Stimulated activated memory B cell treated with anti-CD40 and anti-IgM and Interleukin-4, amounts not matched to agents 10 μg/mL and 1 μg/mL and 100 μg/mL, for 72 hours (primary cell): ENCODE results near the gene CACFD1.

Experiments
- ATAC-seq: fragments of 150-1000 bp; cut with Tn5 transposase; 2 replicates; pipeline ENCODE4 v1.10.0; 2021
- H3K27ac Mint-ChIP-seq: one replicate; pipeline ENCODE4 v1.8.0; 2022; ENCODE audit warnings: mild to moderate bottlenecking, mixed read lengths
- H3K27me3 Mint-ChIP-seq: one replicate; pipeline ENCODE4 v1.8.0; 2022; ENCODE audit warnings: mixed read lengths
- H3K36me3 Mint-ChIP-seq: one replicate; pipeline ENCODE4 v1.8.0; 2022; ENCODE audit warnings: mixed read lengths
- H3K4me1 Mint-ChIP-seq: one replicate; pipeline ENCODE4 v1.8.0; 2022; ENCODE audit warnings: mixed read lengths
- H3K4me3 Mint-ChIP-seq: one replicate; pipeline ENCODE4 v1.8.0; 2022; ENCODE audit warnings: mild to moderate bottlenecking, moderate library complexity, mixed read lengths
- H3K9me3 Mint-ChIP-seq: one replicate; pipeline ENCODE4 v1.8.0; 2022; ENCODE audit warnings: mixed read lengths

The CACFD1 gene

GRCh38 chr9:133459476-133460404 lies at the start of gene CACFD1:
Gene CACFD1 (plus strand): TSS chr9:133459978. CDS start chr9:133460067, 89 bp downstream.
- Mint-ChIP-seq H3K9me3 (no peaks in the 10 kb centered on the region), H3K4me3 (peak within 1 kb of the TSS; percentile 94), H3K27ac (peak within 1 kb of the TSS; percentile 97), H3K36me3 (peaks cover 9% of the 10 kb centered on the region), H3K4me1 (peaks cover 42% of the 10 kb centered on the region), H3K27me3 (peaks cover 18% of the 10 kb centered on the region)
- peak; percentile 88 for ATAC-seq

- Mint-ChIP-seq H3K36me3 (peaks cover 54% of the 10 kb centered on the region), H3K4me3 (peak overlapping the region; percentile 44), H3K4me1 (peaks cover 63% of the 10 kb centered on the region), H3K9me3 (peaks cover 5% of the 10 kb centered on the region), H3K27ac (peak overlapping the region; percentile 99), H3K27me3 (no peaks in the 10 kb centered on the region)
- no peak for ATAC-seq
These were observed 44.6 kb upstream of the CACFD1 start for GRCh38 chr9:133415170-133415569.

- peak; percentile 86 for ATAC-seq
- H3K4me1 Mint-ChIP-seq, result peaks cover 76% of the 10 kb centered on the region
- peaks cover 5% of the 10 kb centered on the region for H3K9me3 Mint-ChIP-seq
- peak within 1 kb of the TSS; percentile 93 for H3K4me3 Mint-ChIP-seq
- peaks cover 34% of the 10 kb centered on the region for H3K36me3 Mint-ChIP-seq
- H3K27ac Mint-ChIP-seq, result peak within 1 kb of the TSS; percentile 99
- no peaks in the 10 kb centered on the region for H3K27me3 Mint-ChIP-seq
These were observed 42.0 kb upstream of the CACFD1 start, which contains the start of gene REXO4 for GRCh38 chr9:133417541-133418461. Gene REXO4 (minus strand): TSS chr9:133418010. CDS start chr9:133417844, 166 bp downstream.

GRCh38 chr9:133419005-133419404 lies 40.8 kb upstream of the CACFD1 start:
- H3K4me1 Mint-ChIP-seq, result peaks cover 71% of the 10 kb centered on the region

DNA sequence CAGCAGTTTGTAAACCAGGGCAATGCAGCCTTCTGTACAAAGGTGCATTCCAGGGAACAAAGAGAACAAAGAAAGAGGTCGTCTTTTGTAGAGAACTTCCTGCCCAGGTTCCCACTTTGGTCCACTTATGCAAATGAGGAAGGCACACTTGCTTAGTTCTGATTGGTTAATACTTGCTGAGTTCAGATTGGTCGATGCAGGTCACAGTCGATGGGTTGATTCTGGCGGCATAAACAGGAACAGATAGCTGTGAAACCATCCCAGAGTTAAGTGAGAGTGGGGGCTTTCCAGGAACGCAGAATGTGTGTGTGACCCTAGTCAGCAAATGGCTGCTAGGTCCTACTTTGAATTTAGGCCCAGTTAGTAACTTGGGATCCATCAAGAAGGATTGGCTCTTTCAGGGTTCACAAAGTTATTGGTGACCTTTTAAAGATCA lies 39.4 kb upstream of the CACFD1 start:
- Mint-ChIP-seq H3K4me1 (peaks cover 57% of the 10 kb centered on the region), H3K27me3 (peaks cover 13% of the 10 kb centered on the region), H3K36me3 (peaks cover 10% of the 10 kb centered on the region), H3K9me3 (peaks cover 5% of the 10 kb centered on the region), H3K4me3 (no peak overlapping the region), H3K27ac (peak overlapping the region; percentile 87)
- peak; percentile 72 for ATAC-seq

More at GRCh38 chr9:133419005-133419404, 40.8 kb upstream of the CACFD1 start:
- peak overlapping the region; percentile 99 for H3K27ac Mint-ChIP-seq
- H3K36me3 Mint-ChIP-seq, result peaks cover 24% of the 10 kb centered on the region
- peak overlapping the region; percentile 93 for H3K4me3 Mint-ChIP-seq
- no peaks in the 10 kb centered on the region for H3K27me3 Mint-ChIP-seq
- peaks cover 5% of the 10 kb centered on the region for H3K9me3 Mint-ChIP-seq
- no peak for ATAC-seq

DNA sequence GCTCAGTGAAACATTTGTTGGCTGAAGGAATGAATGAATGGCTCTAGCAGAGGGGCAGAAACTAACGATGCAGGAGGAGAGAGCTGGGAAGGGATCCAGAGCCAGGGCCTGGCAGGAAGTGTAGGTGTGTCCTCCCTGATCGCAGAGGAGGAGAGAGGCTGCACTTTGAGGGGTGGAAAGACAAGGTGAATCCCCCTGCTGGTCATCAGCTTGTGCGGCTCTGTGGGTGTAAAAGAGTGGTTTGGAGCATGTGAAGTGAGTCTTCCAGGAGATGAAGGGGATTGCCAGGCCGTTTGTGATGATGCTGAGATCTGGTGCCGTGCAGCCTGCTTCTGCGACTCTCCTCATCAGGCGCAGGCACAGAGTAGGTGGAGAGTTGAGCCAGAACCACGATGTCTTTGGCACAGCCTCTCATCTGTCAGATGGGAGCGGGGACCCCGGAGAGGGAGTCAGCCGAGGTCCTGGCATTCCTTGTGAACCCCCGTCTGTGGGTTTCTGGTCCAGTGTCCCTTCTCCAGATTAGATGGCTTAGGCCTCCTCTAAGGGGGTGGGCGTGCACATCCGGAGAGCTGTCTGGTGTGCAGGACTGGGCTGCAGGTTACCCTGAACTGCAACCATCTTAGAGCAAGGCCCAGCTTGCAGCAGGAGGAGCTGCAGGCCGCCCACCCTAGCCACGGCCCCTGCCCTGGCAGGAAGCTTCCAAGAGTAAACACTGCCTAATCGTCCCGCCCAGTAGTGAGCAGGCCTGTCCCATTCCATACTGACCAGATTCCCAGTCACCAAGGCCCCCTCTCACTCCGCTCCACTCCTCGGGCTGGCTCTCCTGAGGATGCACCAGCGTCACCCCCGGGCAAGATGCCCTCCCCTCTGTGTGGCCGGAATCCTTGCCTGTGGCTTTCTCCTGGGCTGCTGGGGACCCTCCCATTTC lies 37.9 kb upstream of the CACFD1 start, which contains the start of gene ADAMTS13:
ADAMTS13 (plus strand) TSS at position 753 of the 928 bp plus-strand sequence; CDS start at position 830, 77 bp downstream.
- Mint-ChIP-seq H3K4me1 (peaks cover 43% of the 10 kb centered on the region), H3K27ac (peak within 1 kb of the TSS; percentile 87), H3K27me3 (peaks cover 20% of the 10 kb centered on the region), H3K4me3 (peak within 1 kb of the TSS; percentile 4), H3K9me3 (peaks cover 5% of the 10 kb centered on the region), H3K36me3 (peaks cover 10% of the 10 kb centered on the region)
- peak; percentile 73 for ATAC-seq

DNA sequence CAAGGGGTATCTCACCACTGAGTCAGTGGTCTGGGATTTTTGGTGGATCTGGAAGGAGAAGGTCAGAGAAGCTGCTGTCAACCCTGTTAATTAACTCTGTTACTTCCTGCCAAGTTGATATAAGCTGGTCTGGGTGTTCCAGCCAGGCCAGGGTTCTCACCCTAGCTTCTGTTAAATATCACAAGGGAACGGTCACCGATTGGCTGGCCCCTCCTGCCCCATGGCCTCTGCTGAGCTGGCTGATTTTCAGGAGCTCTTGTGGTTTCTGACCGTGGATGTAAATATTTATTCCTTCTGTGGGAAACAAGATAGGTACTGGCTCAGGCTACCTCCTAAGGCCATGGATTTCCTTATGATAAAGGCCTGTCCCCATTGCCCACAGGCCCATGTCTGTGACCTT lies 36.6 kb upstream of the CACFD1 start:
- Mint-ChIP-seq H3K4me3 (no peak overlapping the region), H3K27ac (peak overlapping the region; percentile 87), H3K27me3 (peaks cover 20% of the 10 kb centered on the region), H3K9me3 (peaks cover 5% of the 10 kb centered on the region), H3K36me3 (peaks cover 10% of the 10 kb centered on the region), H3K4me1 (peaks cover 37% of the 10 kb centered on the region)
- ATAC-seq, result no peak

DNA sequence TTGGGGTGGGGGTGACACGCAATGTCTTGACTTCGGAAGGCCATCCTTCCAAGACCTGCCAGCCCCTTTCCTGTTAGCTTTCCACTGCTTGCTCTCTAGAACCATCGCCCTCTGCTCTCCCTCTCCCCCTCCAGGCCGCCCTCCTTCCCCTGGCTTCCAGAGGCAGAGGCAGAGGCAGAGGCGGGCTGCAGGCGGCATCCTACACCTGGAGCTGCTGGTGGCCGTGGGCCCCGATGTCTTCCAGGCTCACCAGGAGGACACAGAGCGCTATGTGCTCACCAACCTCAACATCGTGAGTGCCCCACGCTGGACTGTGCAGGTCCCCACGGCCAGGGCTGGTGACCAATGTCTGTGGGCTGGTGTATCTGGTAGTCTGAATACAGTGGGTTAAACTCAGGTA lies 35.6 kb upstream of the CACFD1 start:
- Mint-ChIP-seq H3K36me3 (peaks cover 4% of the 10 kb centered on the region), H3K27ac (no peak overlapping the region), H3K27me3 (peaks cover 20% of the 10 kb centered on the region), H3K4me3 (no peak overlapping the region), H3K4me1 (peaks cover 27% of the 10 kb centered on the region), H3K9me3 (peaks cover 3% of the 10 kb centered on the region)
- no peak for ATAC-seq

GRCh38 chr9:133425049-133425632 lies 34.6 kb upstream of the CACFD1 start:
- H3K27me3 Mint-ChIP-seq, result peaks cover 20% of the 10 kb centered on the region
- H3K9me3 Mint-ChIP-seq, result no peaks in the 10 kb centered on the region
- peaks cover 29% of the 10 kb centered on the region for H3K4me1 Mint-ChIP-seq
- H3K36me3 Mint-ChIP-seq, result no peaks in the 10 kb centered on the region
- H3K4me3 Mint-ChIP-seq, result no peak overlapping the region
- no peak for ATAC-seq
- H3K27ac Mint-ChIP-seq, result no peak overlapping the region

DNA sequence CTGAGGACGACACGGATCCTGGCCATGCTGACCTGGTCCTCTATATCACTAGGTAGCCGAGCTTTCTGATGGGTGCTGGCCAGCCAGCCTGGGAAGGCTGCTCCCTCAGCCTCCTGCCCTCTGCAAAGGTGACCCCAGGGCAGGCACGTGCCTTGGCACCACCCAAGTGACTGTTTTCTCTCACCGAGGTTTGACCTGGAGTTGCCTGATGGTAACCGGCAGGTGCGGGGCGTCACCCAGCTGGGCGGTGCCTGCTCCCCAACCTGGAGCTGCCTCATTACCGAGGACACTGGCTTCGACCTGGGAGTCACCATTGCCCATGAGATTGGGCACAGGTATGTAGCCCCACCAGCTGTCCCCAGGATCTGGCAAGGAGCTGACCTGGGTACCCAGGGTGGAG lies 33.8 kb upstream of the CACFD1 start:
- no peak for ATAC-seq
- no peaks in the 10 kb centered on the region for H3K9me3 Mint-ChIP-seq
- H3K36me3 Mint-ChIP-seq, result no peaks in the 10 kb centered on the region
- H3K27me3 Mint-ChIP-seq, result peaks cover 20% of the 10 kb centered on the region
- peaks cover 22% of the 10 kb centered on the region for H3K4me1 Mint-ChIP-seq
- no peak overlapping the region for H3K4me3 Mint-ChIP-seq
- H3K27ac Mint-ChIP-seq, result no peak overlapping the region

GRCh38 chr9:133427658-133428348 lies 32.0 kb upstream of the CACFD1 start:
- no peaks in the 10 kb centered on the region for H3K36me3 Mint-ChIP-seq
- ATAC-seq, result no peak
- H3K27me3 Mint-ChIP-seq, result peaks cover 20% of the 10 kb centered on the region
- H3K9me3 Mint-ChIP-seq, result no peaks in the 10 kb centered on the region
- no peak overlapping the region for H3K27ac Mint-ChIP-seq
- H3K4me3 Mint-ChIP-seq, result peak overlapping the region; percentile 34
- peaks cover 12% of the 10 kb centered on the region for H3K4me1 Mint-ChIP-seq

DNA sequence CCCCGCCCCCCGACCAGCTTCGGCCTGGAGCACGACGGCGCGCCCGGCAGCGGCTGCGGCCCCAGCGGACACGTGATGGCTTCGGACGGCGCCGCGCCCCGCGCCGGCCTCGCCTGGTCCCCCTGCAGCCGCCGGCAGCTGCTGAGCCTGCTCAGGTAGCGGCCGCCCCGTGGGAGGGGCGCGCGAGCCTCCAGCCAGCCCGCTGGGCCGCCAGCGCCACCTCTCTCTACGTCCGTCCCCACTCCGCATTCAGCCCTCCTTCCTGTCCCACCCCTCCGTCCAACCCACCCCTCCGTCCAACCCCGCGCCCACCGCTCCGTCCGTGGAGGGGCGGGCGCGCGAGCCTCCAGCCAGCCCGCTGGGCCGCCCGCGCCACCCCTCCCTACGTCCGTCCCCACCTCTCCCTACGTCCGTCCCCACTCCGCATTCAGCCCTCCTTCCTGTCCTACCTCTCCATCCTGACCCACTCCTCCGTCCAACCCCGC lies 31.1 kb upstream of the CACFD1 start:
- Mint-ChIP-seq H3K4me3 (peak overlapping the region; percentile 68), H3K9me3 (no peaks in the 10 kb centered on the region), H3K4me1 (peaks cover 12% of the 10 kb centered on the region), H3K27me3 (peaks cover 20% of the 10 kb centered on the region), H3K27ac (no peak overlapping the region), H3K36me3 (no peaks in the 10 kb centered on the region)
- ATAC-seq, result peak; percentile 62

GRCh38 chr9:133429214-133429613 lies 30.6 kb upstream of the CACFD1 start:
- Mint-ChIP-seq H3K4me1 (peaks cover 12% of the 10 kb centered on the region), H3K27ac (peak overlapping the region; percentile 47), H3K9me3 (no peaks in the 10 kb centered on the region), H3K4me3 (peak overlapping the region; percentile 69), H3K36me3 (no peaks in the 10 kb centered on the region), H3K27me3 (peaks cover 19% of the 10 kb centered on the region)
- peak; percentile 31 for ATAC-seq
